T-helper 17 cell (primary cell): ENCODE data around the gene TRAIP. TPM values are rescaled to one million over a fixed set of nuclear protein-coding genes. Genes with fewer than 3 reads are reported as not detected.

ENCODE experiments used
- ATAC-seq: fragments of 150-1000 bp; cut with Tn5 transposase; 2 replicates; pipeline ENCODE4 v1.10.0; 2021; ENCODE audit warnings: mild to moderate bottlenecking, moderate library complexity
- DNase-seq, 3 donors: peaks; one replicate each; pipeline versions ENCODE4 v3.0.0 to v3.0.0-alpha.2; 2020 to 2021
- H3K9me3 ChIP-seq: one replicate; pipeline ENCODE4 v1.7.0; 2013; ENCODE audit warnings: low read length, mild to moderate bottlenecking; ENCODE audit not compliant: control insufficient read depth, poor library complexity, severe bottlenecking
- H3K27ac Mint-ChIP-seq: one replicate; pipeline ENCODE4 v1.8.0; 2022; ENCODE audit warnings: mild to moderate bottlenecking, moderate library complexity, mixed read lengths
- H3K27me3 Mint-ChIP-seq: one replicate; pipeline ENCODE4 v1.8.0; 2022; ENCODE audit warnings: mixed read lengths
- H3K36me3 Mint-ChIP-seq: one replicate; pipeline ENCODE4 v1.8.0; 2022; ENCODE audit warnings: low read depth, mixed read lengths
- H3K4me1 Mint-ChIP-seq: one replicate; pipeline ENCODE4 v1.8.0; 2022; ENCODE audit warnings: mild to moderate bottlenecking, mixed read lengths
- H3K4me3 Mint-ChIP-seq: one replicate; pipeline ENCODE4 v1.8.0; 2022; ENCODE audit warnings: mild to moderate bottlenecking, moderate library complexity, mixed read lengths
- total RNA-seq, 4 donors: library from RNA in 2 of 4; stranded (reverse) in 2 of 4; gene quantifications; one replicate each; pipeline ENCODE4 v1.2.3 and lab custom pipeline; 2022 to 2026

TRAIP gene
- total RNA-seq, 2 donors from 2014 or later = 4.8 to 5.5 TPM

- H3K4me3 Mint-ChIP-seq = peak within 1 kb of the TSS; percentile 95
- ATAC-seq = peak; percentile 91
- peaks cover 2% of the 10 kb centered on the region for H3K36me3 Mint-ChIP-seq
- H3K9me3 ChIP-seq = no peaks in the 10 kb centered on the region
- H3K27ac Mint-ChIP-seq = peak within 1 kb of the TSS; percentile 88
- peaks cover 32% of the 10 kb centered on the region for H3K4me1 Mint-ChIP-seq
- peak; percentile 79 to 87 (median 79) for DNase-seq
- peaks cover 17% of the 10 kb centered on the region for H3K27me3 Mint-ChIP-seq
Observed at GRCh38 chr3:49802719-49803464, 53.5 kb downstream of the TRAIP start, which contains the start of gene INKA1. INKA1 (plus strand) TSS chr3:49803261; CDS start chr3:49803393, 132 bp downstream.

DNA sequence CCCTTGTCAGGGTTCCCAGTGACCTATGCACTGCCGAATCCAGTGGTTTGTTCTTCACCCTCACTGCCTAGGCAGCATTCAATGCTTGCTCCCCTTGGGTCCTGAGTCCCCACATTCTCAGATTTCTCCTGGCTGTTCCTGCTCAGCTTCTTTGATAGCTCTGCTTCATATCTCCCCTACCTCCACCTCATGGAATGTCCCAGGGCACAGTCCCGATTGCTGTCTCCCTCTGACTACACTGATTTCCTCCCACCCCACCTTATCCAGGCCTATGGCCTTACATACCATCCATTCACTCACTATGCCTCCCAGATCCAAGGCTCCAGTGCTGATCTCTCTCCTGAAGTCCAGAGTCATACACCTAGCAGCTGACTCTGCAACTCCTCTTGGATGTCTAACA lies 55.2 kb downstream of the TRAIP start:
- H3K4me1 Mint-ChIP-seq = peaks cover 25% of the 10 kb centered on the region
- H3K27ac Mint-ChIP-seq = peak overlapping the region; percentile 88
- H3K4me3 Mint-ChIP-seq = peak overlapping the region; percentile 67
- DNase-seq (no peak), ATAC-seq (no peak)
- peaks cover 2% of the 10 kb centered on the region for H3K36me3 Mint-ChIP-seq
- no peaks in the 10 kb centered on the region for H3K9me3 ChIP-seq
- peaks cover 17% of the 10 kb centered on the region for H3K27me3 Mint-ChIP-seq

DNA sequence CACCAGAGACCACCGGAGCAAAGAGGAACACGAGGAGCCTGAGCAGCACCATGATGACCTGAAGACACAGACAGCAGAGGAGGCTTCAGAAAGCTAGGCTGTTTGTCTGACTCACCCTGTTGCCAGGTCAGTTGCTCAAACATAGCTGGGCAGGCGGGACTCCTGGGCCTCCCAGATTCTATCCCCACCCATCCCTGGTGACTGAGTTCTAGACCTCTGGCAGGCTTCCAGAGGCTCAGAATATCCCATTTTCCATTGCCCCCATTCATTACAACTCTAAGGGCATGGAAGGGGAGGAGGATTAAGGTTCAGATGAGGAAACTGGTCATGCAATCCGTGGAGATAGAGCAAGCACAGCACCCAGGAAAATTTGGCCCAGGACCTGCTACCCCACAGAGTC lies 56.6 kb downstream of the TRAIP start, which contains the start of gene CDHR4:
Gene CDHR4 (minus strand): TSS at position 113 of the 400 bp plus-strand sequence. CDS start 61 bp downstream, at position 52.
- ATAC-seq = no peak
- Mint-ChIP-seq H3K27me3 (peaks cover 17% of the 10 kb centered on the region), H3K36me3 (peaks cover 2% of the 10 kb centered on the region), H3K4me3 (no peak within 1 kb of the TSS), H3K4me1 (peaks cover 15% of the 10 kb centered on the region), H3K27ac (peak within 1 kb of the TSS; percentile 73)
- no peak for DNase-seq
- H3K9me3 ChIP-seq = no peaks in the 10 kb centered on the region

- Mint-ChIP-seq H3K27me3 (peaks cover 17% of the 10 kb centered on the region), H3K27ac (peak overlapping the region; percentile 73), H3K4me1 (peaks cover 13% of the 10 kb centered on the region), H3K36me3 (peaks cover 2% of the 10 kb centered on the region), H3K4me3 (no peak overlapping the region)
- DNase-seq = no peak
- no peaks in the 10 kb centered on the region for H3K9me3 ChIP-seq
- ATAC-seq = no peak
Observed at GRCh38 chr3:49799105-49799504, 57.3 kb downstream of the TRAIP start.

- no peak for ATAC-seq
Observed at GRCh38 chr3:49794926-49795905, 61.1 kb downstream of the TRAIP start.

GRCh38 chr3:49794431-49794830 lies 61.9 kb downstream of the TRAIP start:
- DNase-seq = no peak
- H3K36me3 Mint-ChIP-seq = no peaks in the 10 kb centered on the region
- no peak for ATAC-seq
- peaks cover 5% of the 10 kb centered on the region for H3K27me3 Mint-ChIP-seq
- H3K9me3 ChIP-seq = no peaks in the 10 kb centered on the region
- peaks cover 5% of the 10 kb centered on the region for H3K4me1 Mint-ChIP-seq
- no peak overlapping the region for H3K27ac Mint-ChIP-seq
- no peak overlapping the region for H3K4me3 Mint-ChIP-seq

More at GRCh38 chr3:49794926-49795905, 61.1 kb downstream of the TRAIP start:
- H3K9me3 ChIP-seq = no peaks in the 10 kb centered on the region
- H3K4me3 Mint-ChIP-seq = no peak overlapping the region
- H3K36me3 Mint-ChIP-seq = no peaks in the 10 kb centered on the region
- peaks cover 3% of the 10 kb centered on the region for H3K4me1 Mint-ChIP-seq
- peaks cover 5% of the 10 kb centered on the region for H3K27me3 Mint-ChIP-seq
- peak overlapping the region; percentile 77 for H3K27ac Mint-ChIP-seq
- no peak for DNase-seq

DNA sequence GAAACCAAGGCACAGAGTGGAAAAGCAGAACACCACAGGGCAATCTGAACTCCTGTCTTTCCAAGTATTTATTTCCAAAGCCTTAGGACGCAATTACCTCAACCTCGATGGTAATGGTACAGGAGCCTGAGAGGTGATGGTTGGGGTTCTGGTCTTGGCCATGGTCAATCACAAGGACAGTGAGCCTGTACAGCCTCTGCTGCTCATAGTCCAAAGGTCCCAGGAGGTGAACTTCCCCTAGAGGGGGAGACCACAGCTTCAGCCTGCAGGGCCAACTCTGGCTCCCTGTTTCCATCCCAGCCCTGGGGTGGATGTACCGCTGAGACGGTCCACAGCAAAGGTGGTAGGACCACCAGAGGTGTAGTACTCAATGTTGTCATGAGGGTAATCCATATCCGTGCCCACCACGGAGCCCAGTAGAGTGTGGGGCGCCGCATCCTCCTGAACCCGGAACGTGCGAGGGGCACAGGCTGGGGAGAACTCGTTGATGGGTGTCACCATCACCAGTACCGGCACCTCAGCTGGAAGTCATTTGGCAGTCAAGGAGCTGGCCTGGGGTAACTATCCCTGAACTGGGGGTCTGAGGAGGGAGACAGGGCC lies 62.8 kb downstream of the TRAIP start:
- ATAC-seq = no peak

GRCh38 chr3:49792371-49793150 lies 63.8 kb downstream of the TRAIP start:
- Mint-ChIP-seq H3K27ac (no peak overlapping the region), H3K4me1 (peaks cover 5% of the 10 kb centered on the region), H3K4me3 (no peak overlapping the region), H3K27me3 (peaks cover 5% of the 10 kb centered on the region), H3K36me3 (no peaks in the 10 kb centered on the region)
- ATAC-seq (no peak), DNase-seq (no peak)
- H3K9me3 ChIP-seq = no peaks in the 10 kb centered on the region

More for the DNA sequence above, 62.8 kb downstream of the TRAIP start:
- H3K9me3 ChIP-seq = no peaks in the 10 kb centered on the region
- H3K27ac Mint-ChIP-seq = peak overlapping the region; percentile 66
- H3K27me3 Mint-ChIP-seq = peaks cover 5% of the 10 kb centered on the region
- H3K4me1 Mint-ChIP-seq = peaks cover 5% of the 10 kb centered on the region
- no peak overlapping the region for H3K4me3 Mint-ChIP-seq
- no peaks in the 10 kb centered on the region for H3K36me3 Mint-ChIP-seq
- no peak for DNase-seq

DNA sequence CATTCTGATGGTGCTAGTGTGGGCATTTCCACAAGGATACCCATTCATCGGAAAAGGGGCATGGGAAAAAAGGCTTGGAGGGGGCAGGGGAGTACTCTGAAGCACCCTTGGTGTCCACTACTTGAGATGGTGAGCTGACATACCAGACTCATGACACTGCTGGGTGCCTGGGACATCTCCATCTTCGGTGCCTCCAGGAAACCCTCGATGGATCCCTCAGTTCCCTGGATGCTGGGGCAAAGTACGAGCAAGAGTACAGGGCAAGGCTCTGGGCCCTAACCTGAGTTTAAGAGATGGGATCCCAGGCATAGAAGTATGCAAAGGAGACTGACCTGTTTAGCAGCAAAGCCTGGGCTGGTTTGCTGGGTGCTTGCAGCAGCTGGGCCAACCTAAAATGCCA lies 64.8 kb downstream of the TRAIP start:
- H3K27ac Mint-ChIP-seq = no peak overlapping the region
- peaks cover 5% of the 10 kb centered on the region for H3K27me3 Mint-ChIP-seq
- H3K9me3 ChIP-seq = no peaks in the 10 kb centered on the region
- no peak for DNase-seq
- H3K4me3 Mint-ChIP-seq = no peak overlapping the region
- ATAC-seq = no peak
- peaks cover 11% of the 10 kb centered on the region for H3K4me1 Mint-ChIP-seq
- H3K36me3 Mint-ChIP-seq = no peaks in the 10 kb centered on the region

DNA sequence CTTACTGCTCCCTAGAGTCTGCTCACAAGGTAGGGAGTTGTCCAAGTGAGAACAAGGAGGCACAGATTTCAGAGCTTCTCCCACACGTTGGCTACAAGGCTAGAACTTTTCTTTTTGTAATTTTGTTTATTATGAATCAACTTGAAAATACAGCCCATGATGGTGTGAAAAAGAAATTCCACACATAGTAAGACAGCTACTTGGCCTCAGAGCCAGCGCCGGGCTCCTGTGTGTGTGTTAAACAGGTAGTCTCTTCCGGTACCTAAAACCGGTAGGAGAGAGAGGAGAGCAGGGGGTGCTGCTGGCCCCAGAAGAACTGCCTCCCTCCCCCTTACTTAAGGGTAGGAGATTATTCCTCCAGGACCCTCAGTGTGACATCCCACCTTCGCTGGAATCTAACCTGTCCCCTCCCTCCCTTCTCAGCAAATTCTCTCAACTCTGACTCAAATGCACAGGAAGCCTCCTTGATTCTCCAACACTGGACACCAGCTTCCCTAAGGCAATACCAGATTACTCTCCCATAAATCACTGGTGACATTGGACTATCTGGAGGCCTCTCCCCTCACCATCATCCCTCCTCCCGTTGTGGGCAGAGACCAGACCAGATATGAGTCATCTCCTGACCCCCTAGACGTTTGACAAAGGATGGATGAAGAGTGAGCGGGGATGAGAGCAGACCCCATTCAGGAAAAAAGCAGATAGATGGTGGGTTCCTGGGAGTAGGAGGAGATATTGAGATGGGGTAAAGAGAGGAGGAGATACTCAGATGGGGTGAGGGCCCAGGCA lies 65.5 kb downstream of the TRAIP start:
- no peaks in the 10 kb centered on the region for H3K9me3 ChIP-seq
- H3K36me3 Mint-ChIP-seq = no peaks in the 10 kb centered on the region
- H3K27ac Mint-ChIP-seq = peak overlapping the region; percentile 94
- no peak overlapping the region for H3K4me3 Mint-ChIP-seq
- no peak for DNase-seq
- no peak for ATAC-seq
- peaks cover 5% of the 10 kb centered on the region for H3K27me3 Mint-ChIP-seq
- H3K4me1 Mint-ChIP-seq = peaks cover 11% of the 10 kb centered on the region

GRCh38 chr3:49788056-49788455 lies 68.3 kb downstream of the TRAIP start:
- no peaks in the 10 kb centered on the region for H3K9me3 ChIP-seq
- peaks cover 18% of the 10 kb centered on the region for H3K4me1 Mint-ChIP-seq
- ATAC-seq = no peak
- no peak overlapping the region for H3K4me3 Mint-ChIP-seq
- peak overlapping the region; percentile 94 for H3K27ac Mint-ChIP-seq
- DNase-seq = no peak
- H3K36me3 Mint-ChIP-seq = no peaks in the 10 kb centered on the region
- peaks cover 5% of the 10 kb centered on the region for H3K27me3 Mint-ChIP-seq

- peak overlapping the region; percentile 94 for H3K27ac Mint-ChIP-seq
Observed at GRCh38 chr3:49787536-49787935, 68.8 kb downstream of the TRAIP start.

More at GRCh38 chr3:49787536-49787935, 68.8 kb downstream of the TRAIP start:
- Mint-ChIP-seq H3K4me3 (peak overlapping the region; percentile 91), H3K27me3 (peaks cover 5% of the 10 kb centered on the region), H3K4me1 (peaks cover 18% of the 10 kb centered on the region), H3K36me3 (no peaks in the 10 kb centered on the region)
- DNase-seq (no peak), ATAC-seq (no peak)
- no peaks in the 10 kb centered on the region for H3K9me3 ChIP-seq
